HCT116 (cell line): ENCODE data around the gene OXCT2.

Source experiments
- CBX3 ChIP-seq: IDR thresholded peaks from 2 replicates; pipeline ENCODE4 v1.6.1; 2012; ENCODE audit warnings: low read depth
- EGR1 ChIP-seq: IDR thresholded peaks from 2 replicates; pipeline ENCODE4 v1.6.1; 2012; ENCODE audit warnings: low read depth
- EZH2 ChIP-seq: fragments of 200-600 bp; sonication (generic); IDR thresholded peaks from 2 replicates; pipeline ENCODE4 v1.6.1; 2017; ENCODE audit warnings: antibody characterized with exemption, mixed run types
- EZH2phosphoT487 ChIP-seq: fragments of 200-600 bp; IDR thresholded peaks from 2 replicates; pipeline ENCODE4 v1.6.1; 2018; ENCODE audit warnings: antibody characterized with exemption, borderline replicate concordance
- POLR2A ChIP-seq: IDR thresholded peaks from 2 replicates; pipeline ENCODE4 v1.7.0; 2011; ENCODE audit warnings: borderline replicate concordance; ENCODE audit not compliant: insufficient read depth, insufficient read length; ENCODE audit errors: extremely low read depth
- POLR2AphosphoS5 ChIP-seq: IDR thresholded peaks from 2 replicates; pipeline ENCODE4 v1.6.1; 2011; ENCODE audit warnings: mild to moderate bottlenecking, low read depth, low read length, moderate library complexity
- SIN3A ChIP-seq: IDR thresholded peaks from 2 replicates; pipeline ENCODE4 v1.6.1; 2012; ENCODE audit warnings: low read depth
- ZNF274 ChIP-seq: fragments of 200-500 bp; sonication (Bioruptor generic); IDR thresholded peaks from 2 replicates; pipeline ENCODE4 v1.6.1; 2014; ENCODE audit warnings: mild to moderate bottlenecking, low read depth, low read length, inconsistent platforms
- TF ChIP-seq, protein P1 (sequence below), 3 experiments: fragments of 200-600 bp in 1 of 3; sonication (generic) in 1 of 3; IDR thresholded peaks in 2 of 3; conservative IDR thresholded peaks in 1 of 3; 2 replicates each; pipeline ENCODE4 v1.5.1; 2012 to 2017; ENCODE audit warnings: low read depth in 2 of 3, low read length in 2 of 3, antibody characterized with exemption in 1 of 3, borderline replicate concordance in 1 of 3, control low read depth in 1 of 3, mild to moderate bottlenecking in 1 of 3, mixed read lengths in 1 of 3, mixed run types in 1 of 3, moderate library complexity in 1 of 3; ENCODE audit not compliant: insufficient read depth in 1 of 3
- TF ChIP-seq, protein P2 (sequence below): IDR thresholded peaks from 2 replicates; pipeline ENCODE4 v1.6.1; 2012; ENCODE audit warnings: low read depth

- TF ChIP-seq, protein P1, sequence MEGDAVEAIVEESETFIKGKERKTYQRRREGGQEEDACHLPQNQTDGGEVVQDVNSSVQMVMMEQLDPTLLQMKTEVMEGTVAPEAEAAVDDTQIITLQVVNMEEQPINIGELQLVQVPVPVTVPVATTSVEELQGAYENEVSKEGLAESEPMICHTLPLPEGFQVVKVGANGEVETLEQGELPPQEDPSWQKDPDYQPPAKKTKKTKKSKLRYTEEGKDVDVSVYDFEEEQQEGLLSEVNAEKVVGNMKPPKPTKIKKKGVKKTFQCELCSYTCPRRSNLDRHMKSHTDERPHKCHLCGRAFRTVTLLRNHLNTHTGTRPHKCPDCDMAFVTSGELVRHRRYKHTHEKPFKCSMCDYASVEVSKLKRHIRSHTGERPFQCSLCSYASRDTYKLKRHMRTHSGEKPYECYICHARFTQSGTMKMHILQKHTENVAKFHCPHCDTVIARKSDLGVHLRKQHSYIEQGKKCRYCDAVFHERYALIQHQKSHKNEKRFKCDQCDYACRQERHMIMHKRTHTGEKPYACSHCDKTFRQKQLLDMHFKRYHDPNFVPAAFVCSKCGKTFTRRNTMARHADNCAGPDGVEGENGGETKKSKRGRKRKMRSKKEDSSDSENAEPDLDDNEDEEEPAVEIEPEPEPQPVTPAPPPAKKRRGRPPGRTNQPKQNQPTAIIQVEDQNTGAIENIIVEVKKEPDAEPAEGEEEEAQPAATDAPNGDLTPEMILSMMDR (IDR thresholded peaks at IDR 0.05 in 2 of 3, conservative IDR thresholded peaks at IDR 0.05 in 1 of 3; ENCODE audit: borderline replicate concordance in 1 of 3, insufficient read depth in 1 of 3, low read depth in 2 of 3, low read length in 2 of 3): peak; percentile 37 to 80 (median 70); a peak in 5 of 6 replicates
- TF ChIP-seq POLR2A: no peak
- no peak for TF ChIP-seq POLR2AphosphoS5
- no peak for TF ChIP-seq EZH2
- no peak for TF ChIP-seq CBX3
- no peak for TF ChIP-seq SIN3A
- TF ChIP-seq, protein P2, sequence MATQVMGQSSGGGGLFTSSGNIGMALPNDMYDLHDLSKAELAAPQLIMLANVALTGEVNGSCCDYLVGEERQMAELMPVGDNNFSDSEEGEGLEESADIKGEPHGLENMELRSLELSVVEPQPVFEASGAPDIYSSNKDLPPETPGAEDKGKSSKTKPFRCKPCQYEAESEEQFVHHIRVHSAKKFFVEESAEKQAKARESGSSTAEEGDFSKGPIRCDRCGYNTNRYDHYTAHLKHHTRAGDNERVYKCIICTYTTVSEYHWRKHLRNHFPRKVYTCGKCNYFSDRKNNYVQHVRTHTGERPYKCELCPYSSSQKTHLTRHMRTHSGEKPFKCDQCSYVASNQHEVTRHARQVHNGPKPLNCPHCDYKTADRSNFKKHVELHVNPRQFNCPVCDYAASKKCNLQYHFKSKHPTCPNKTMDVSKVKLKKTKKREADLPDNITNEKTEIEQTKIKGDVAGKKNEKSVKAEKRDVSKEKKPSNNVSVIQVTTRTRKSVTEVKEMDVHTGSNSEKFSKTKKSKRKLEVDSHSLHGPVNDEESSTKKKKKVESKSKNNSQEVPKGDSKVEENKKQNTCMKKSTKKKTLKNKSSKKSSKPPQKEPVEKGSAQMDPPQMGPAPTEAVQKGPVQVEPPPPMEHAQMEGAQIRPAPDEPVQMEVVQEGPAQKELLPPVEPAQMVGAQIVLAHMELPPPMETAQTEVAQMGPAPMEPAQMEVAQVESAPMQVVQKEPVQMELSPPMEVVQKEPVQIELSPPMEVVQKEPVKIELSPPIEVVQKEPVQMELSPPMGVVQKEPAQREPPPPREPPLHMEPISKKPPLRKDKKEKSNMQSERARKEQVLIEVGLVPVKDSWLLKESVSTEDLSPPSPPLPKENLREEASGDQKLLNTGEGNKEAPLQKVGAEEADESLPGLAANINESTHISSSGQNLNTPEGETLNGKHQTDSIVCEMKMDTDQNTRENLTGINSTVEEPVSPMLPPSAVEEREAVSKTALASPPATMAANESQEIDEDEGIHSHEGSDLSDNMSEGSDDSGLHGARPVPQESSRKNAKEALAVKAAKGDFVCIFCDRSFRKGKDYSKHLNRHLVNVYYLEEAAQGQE: no peak
- no peak for TF ChIP-seq EZH2phosphoT487
- TF ChIP-seq ZNF274: no peak
- TF ChIP-seq EGR1: no peak
Observed at GRCh38 chr1:39720094-39720999, 50.8 kb downstream of the OXCT2 start.
